H9 (cell line): Measurements from ENCODE around the gene RNF17. TPM values are rescaled to one million over a fixed set of nuclear protein-coding genes. Genes with fewer than 3 reads are reported as not detected.

Experiments
- DNase-seq: peaks from one replicate; pipeline ENCODE4 v3.0.0-alpha.2; 2017
- H2AFZ ChIP-seq: one replicate; pipeline ENCODE4 v1.6.1; 2013; ENCODE audit warnings: mild to moderate bottlenecking, low read length, control low read depth, moderate library complexity
- H2AK5ac ChIP-seq: 2 replicates; pipeline ENCODE4 v1.6.1; 2013; ENCODE audit warnings: low read length, control low read depth, mixed read lengths; ENCODE audit not compliant: insufficient read length
- H2BK120ac ChIP-seq: one replicate; pipeline ENCODE4 v1.6.1; 2013; ENCODE audit warnings: low read depth, mild to moderate bottlenecking, low read length, control low read depth, inconsistent platforms; ENCODE audit not compliant: poor library complexity, severe bottlenecking
- H2BK12ac ChIP-seq: 2 replicates; pipeline ENCODE4 v1.6.1; 2013; ENCODE audit warnings: low read length, control low read depth, mixed read lengths, low read depth; ENCODE audit not compliant: insufficient read length
- H2BK15ac ChIP-seq: 2 replicates; pipeline ENCODE4 v1.6.1; 2013; ENCODE audit warnings: low read depth, low read length, control low read depth
- H2BK20ac ChIP-seq: one replicate; pipeline ENCODE4 v1.6.1; 2013; ENCODE audit warnings: low read depth, mild to moderate bottlenecking, low read length, control low read depth, inconsistent platforms; ENCODE audit not compliant: poor library complexity, severe bottlenecking
- H2BK5ac ChIP-seq: 2 replicates; pipeline ENCODE4 v1.6.1; 2013; ENCODE audit warnings: low read length, control low read depth, mixed read lengths; ENCODE audit not compliant: insufficient read length
- H3K14ac ChIP-seq: 2 replicates; pipeline ENCODE4 v1.6.1; 2013; ENCODE audit warnings: low read length, control low read depth; ENCODE audit not compliant: insufficient read depth
- H3K18ac ChIP-seq: 2 replicates; pipeline ENCODE4 v1.6.1; 2013; ENCODE audit warnings: low read depth, mild to moderate bottlenecking, mixed read lengths, low read length, control low read depth; ENCODE audit not compliant: insufficient read length
- H3K23ac ChIP-seq: 2 replicates; pipeline ENCODE4 v1.6.1; 2013; ENCODE audit warnings: low read length, control low read depth, mixed read lengths, low read depth; ENCODE audit not compliant: insufficient read length
- H3K23me2 ChIP-seq: 2 replicates; pipeline ENCODE4 v1.6.1; 2013; ENCODE audit warnings: low read depth, mild to moderate bottlenecking, mixed read lengths, low read length, control low read depth; ENCODE audit not compliant: insufficient read length, poor library complexity, severe bottlenecking
- H3K27ac ChIP-seq: 2 replicates; pipeline ENCODE4 v1.5.1; 2013; ENCODE audit warnings: low read length, control low read depth, mixed read lengths, low read depth; ENCODE audit not compliant: insufficient read length
- H3K27me3 ChIP-seq: 2 replicates; pipeline ENCODE4 v1.6.1; 2013; ENCODE audit warnings: low read length, control low read depth, inconsistent platforms; ENCODE audit not compliant: insufficient read depth
- H3K4ac ChIP-seq: 2 replicates; pipeline ENCODE4 v1.6.1; 2013; ENCODE audit warnings: low read depth, mild to moderate bottlenecking, control low read depth, inconsistent platforms, low read length, moderate library complexity
- H3K4me1 ChIP-seq: 2 replicates; pipeline ENCODE4 v1.6.1; 2013; ENCODE audit warnings: low read length, control low read depth, inconsistent platforms; ENCODE audit not compliant: insufficient read depth
- H3K4me2 ChIP-seq: 2 replicates; pipeline ENCODE4 v1.6.1; 2013; ENCODE audit warnings: low read length, control low read depth, mixed read lengths; ENCODE audit not compliant: insufficient read length, insufficient read depth
- H3K56ac ChIP-seq: 2 replicates; pipeline ENCODE4 v1.6.1; 2013; ENCODE audit warnings: low read depth, mild to moderate bottlenecking, mixed read lengths, low read length, control low read depth; ENCODE audit not compliant: insufficient read length
- H3K79me1 ChIP-seq: 2 replicates; pipeline ENCODE4 v1.6.1; 2013; ENCODE audit warnings: low read depth, mild to moderate bottlenecking, moderate library complexity, low read length, control low read depth, inconsistent platforms; ENCODE audit not compliant: insufficient read depth, poor library complexity, severe bottlenecking
- H3K79me2 ChIP-seq: 2 replicates; pipeline ENCODE4 v1.6.1; 2013; ENCODE audit warnings: low read length, control low read depth, inconsistent platforms; ENCODE audit not compliant: insufficient read depth
- H3K9ac ChIP-seq: 2 replicates; pipeline ENCODE4 v1.6.1; 2013; ENCODE audit warnings: low read length, control low read depth, mixed read lengths; ENCODE audit not compliant: insufficient read length; ENCODE audit errors: extremely low read depth
- H3K9me3 ChIP-seq: one replicate; pipeline ENCODE4 v1.6.1; 2013; ENCODE audit warnings: low read depth, low read length, inconsistent platforms; ENCODE audit not compliant: control insufficient read depth
- H3T11ph ChIP-seq: one replicate; pipeline ENCODE4 v1.6.1; 2013; ENCODE audit warnings: mild to moderate bottlenecking, low read length, control low read depth, inconsistent platforms
- H4K20me1 ChIP-seq: one replicate; pipeline ENCODE4 v1.6.1; 2013; ENCODE audit not compliant: control insufficient read depth, insufficient read length, insufficient read depth
- H4K5ac ChIP-seq: 2 replicates; pipeline ENCODE4 v1.6.1; 2013; ENCODE audit warnings: low read depth, mild to moderate bottlenecking, mixed read lengths, low read length, control low read depth; ENCODE audit not compliant: insufficient read length
- H4K8ac ChIP-seq: replicated peaks from 2 replicates; pipeline ENCODE4 v1.6.1; 2013; ENCODE audit warnings: low read length, control low read depth, mixed read lengths, low read depth; ENCODE audit not compliant: insufficient read length
- H4K91ac ChIP-seq: 2 replicates; pipeline ENCODE4 v1.6.1; 2013; ENCODE audit warnings: low read depth, mild to moderate bottlenecking, moderate library complexity, mixed read lengths, low read length, control low read depth; ENCODE audit not compliant: insufficient read length
- H3K27ac Mint-ChIP-seq, 3 experiments: 2 replicates in 2 of 3; 3 replicates in 1 of 3; pipeline ENCODE4 v1.8.0; 2020 to 2021; ENCODE audit warnings: mixed read lengths in 3 of 3, mild to moderate bottlenecking in 1 of 3, moderate library complexity in 1 of 3
- H3K27me3 Mint-ChIP-seq: 2 replicates; pipeline ENCODE4 v1.8.0; 2021; ENCODE audit warnings: low read depth, mild to moderate bottlenecking, moderate library complexity, mixed read lengths
- H3K36me3 Mint-ChIP-seq, 3 experiments: 2 replicates in 2 of 3; 3 replicates in 1 of 3; pipeline ENCODE4 v1.8.0; 2020 to 2021; ENCODE audit warnings: low read depth in 3 of 3, mixed read lengths in 3 of 3; ENCODE audit not compliant: insufficient read depth in 1 of 3
- H3K4me1 Mint-ChIP-seq, 2 experiments: 2 replicates each; pipeline ENCODE4 v1.8.0; 2020; ENCODE audit warnings: mixed read lengths in 2 of 2
- H3K4me3 Mint-ChIP-seq, 2 experiments: 2 replicates in 1 of 2; 3 replicates in 1 of 2; pipeline ENCODE4 v1.8.0; 2020 to 2021; ENCODE audit warnings: mild to moderate bottlenecking in 2 of 2, mixed read lengths in 2 of 2, moderate library complexity in 1 of 2
- H3K9me3 Mint-ChIP-seq, 2 experiments: 2 replicates in 1 of 2; 3 replicates in 1 of 2; pipeline ENCODE4 v1.8.0; 2020; ENCODE audit warnings: mild to moderate bottlenecking in 2 of 2, mixed read lengths in 2 of 2, moderate library complexity in 1 of 2
- CTCF ChIP-seq: fragments of 200-600 bp; sonication (generic); conservative IDR thresholded peaks from 3 replicates; pipeline ENCODE4 v1.8.0; 2021; ENCODE audit warnings: antibody characterized with exemption, mild to moderate bottlenecking
- WGBS: extraction: QIAGEN DNeasy Blood & Tissue Kit; methylation state at CpG from one replicate; pipeline ENCODE4 v1.1.7; 2013; ENCODE audit warnings: missing lambda C conversion rate, low lambda C conversion rate, mixed read lengths; ENCODE audit not compliant: insufficient read length; ENCODE audit errors: extremely low coverage; 5-methylcytosine and 5-hydroxymethylcytosine counted together
- total RNA-seq: library from RNA; stranded (reverse); gene quantifications from 2 replicates; pipeline ENCODE4 v1.2.1, GENCODE V29; 2021

RNF17 gene
- total RNA-seq, 1 experiment from 2014 or later, result not detected

- Histone ChIP-seq H2BK20ac (no peak overlapping the region), H3K18ac (no peak overlapping the region), H3K79me1 (no peaks in the 10 kb centered on the region), H2BK15ac (no peak overlapping the region), H3T11ph (no peak overlapping the region), H4K5ac (no peak overlapping the region), H2AK5ac (no peak overlapping the region), H2BK120ac (no peak overlapping the region), H2AFZ (no peak overlapping the region), H4K8ac (no peak overlapping the region), H3K4me1 (no peaks in the 10 kb centered on the region), H3K27ac (no peak overlapping the region), H4K91ac (no peak overlapping the region), H3K4me2 (no peak overlapping the region), H3K23me2 (no peaks in the 10 kb centered on the region), H3K4ac (no peak overlapping the region), H3K79me2 (no peaks in the 10 kb centered on the region), H3K9me3 (no peaks in the 10 kb centered on the region), H2BK12ac (no peak overlapping the region), H4K20me1 (no peaks in the 10 kb centered on the region), H3K9ac (no peak overlapping the region), H3K56ac (no peak overlapping the region), H3K14ac (no peak overlapping the region), H3K23ac (no peak overlapping the region), H3K27me3 (no peaks in the 10 kb centered on the region), H2BK5ac (no peak overlapping the region)
- H3K36me3 Mint-ChIP-seq, result no peaks in the 10 kb centered on the region
- no peak overlapping the region for H3K4me3 Mint-ChIP-seq
- DNase-seq, result no peak
- 0 out of 4 replicates have a peak, but pooled peaks cover 0 to 5% of the 10 kb centered on the region in 2 experiments for H3K4me1 Mint-ChIP-seq
- no peaks in the 10 kb centered on the region; a peak in 1 of 5 replicates for H3K9me3 Mint-ChIP-seq
- H3K27ac Mint-ChIP-seq, result no peak overlapping the region
- no peak for TF ChIP-seq CTCF
- no CpG with 5 or more reads among the region's 12 CpGs for WGBS
- peaks cover 2% of the 10 kb centered on the region for H3K27me3 Mint-ChIP-seq
Measured at GRCh38 chr13:24723206-24723605, 40.8 kb upstream of the RNF17 start.
